HL-60 (cell line): ENCODE results near the gene MBTPS1.

Source experiments
- DNase-seq, 2 experiments: peaks; one replicate each; pipeline ENCODE4 v3.0.0-alpha.2; 2010 to 2020; ENCODE audit warnings: low read depth in 1 of 2, low spot score in 1 of 2
- H3K27ac ChIP-seq: fragments of 250-450 bp; sonication (Bioruptor Pico); replicated peaks from 2 replicates; pipeline ENCODE4 v1.5.1; 2020; ENCODE audit warnings: mild to moderate bottlenecking, moderate library complexity
- H3K27me3 ChIP-seq: fragments of 250-450 bp; sonication (Bioruptor Pico); 2 replicates; pipeline ENCODE4 v1.5.1; 2021; ENCODE audit warnings: mild to moderate bottlenecking, moderate library complexity; ENCODE audit not compliant: insufficient read depth, poor library complexity, severe bottlenecking
- H3K4me3 ChIP-seq: replicated peaks from 2 replicates; pipeline ENCODE4 v1.5.1; 2011; ENCODE audit warnings: mild to moderate bottlenecking, control low read depth, low read length; ENCODE audit not compliant: insufficient read depth
- CTCF ChIP-seq: IDR thresholded peaks from one replicate; pipeline ENCODE4 v1.5.1; 2011; ENCODE audit warnings: low read length, control low read depth, inconsistent platforms; ENCODE audit not compliant: insufficient read depth
- GABPA ChIP-seq: IDR thresholded peaks from 2 replicates; pipeline ENCODE4 v1.6.1; 2012; ENCODE audit warnings: low read depth
- POLR2AphosphoS5 ChIP-seq: IDR thresholded peaks from 2 replicates; pipeline ENCODE4 v1.6.1; 2012; ENCODE audit warnings: low read depth
- REST ChIP-seq: IDR thresholded peaks from 2 replicates; pipeline ENCODE4 v1.6.1; 2012; ENCODE audit warnings: low read depth; ENCODE audit not compliant: insufficient replicate concordance
- SPI1 ChIP-seq: IDR thresholded peaks from 2 replicates; pipeline ENCODE4 v1.6.1; 2012; ENCODE audit warnings: low read depth, mild to moderate bottlenecking, borderline replicate concordance

The MBTPS1 gene

GRCh38 chr16:84143081-84143480 is 26.3 kb upstream of the MBTPS1 start:
- TF ChIP-seq POLR2AphosphoS5 (no peak), GABPA (no peak), CTCF (no peak), SPI1 (no peak), REST (no peak)
- H3K4me3 ChIP-seq, result no peak overlapping the region
- H3K27me3 ChIP-seq, result no peaks in the 10 kb centered on the region
- no peak for DNase-seq
- H3K27ac ChIP-seq, result 0 out of 2 replicates have a peak overlapping the region, but pooled peaks have one; percentile 12

GRCh38 chr16:84141143-84141670 is 24.5 kb upstream of the MBTPS1 start:
- no peak overlapping the region for H3K27ac ChIP-seq
- no peak for DNase-seq

More at GRCh38 chr16:84141143-84141670, 24.5 kb upstream of the MBTPS1 start:
- no peak overlapping the region for H3K4me3 ChIP-seq
- TF ChIP-seq POLR2AphosphoS5 (no peak), GABPA (no peak), REST (no peak), CTCF (no peak)
- no peaks in the 10 kb centered on the region for H3K27me3 ChIP-seq
